ENCODE data around the gene FAM53C.
"Not testable (repeated sequence)": the region's sequence is repeated elsewhere in the genome, so short reads cannot be mapped to it uniquely, and the experiment has no call there.

FAM53C gene

DNA sequence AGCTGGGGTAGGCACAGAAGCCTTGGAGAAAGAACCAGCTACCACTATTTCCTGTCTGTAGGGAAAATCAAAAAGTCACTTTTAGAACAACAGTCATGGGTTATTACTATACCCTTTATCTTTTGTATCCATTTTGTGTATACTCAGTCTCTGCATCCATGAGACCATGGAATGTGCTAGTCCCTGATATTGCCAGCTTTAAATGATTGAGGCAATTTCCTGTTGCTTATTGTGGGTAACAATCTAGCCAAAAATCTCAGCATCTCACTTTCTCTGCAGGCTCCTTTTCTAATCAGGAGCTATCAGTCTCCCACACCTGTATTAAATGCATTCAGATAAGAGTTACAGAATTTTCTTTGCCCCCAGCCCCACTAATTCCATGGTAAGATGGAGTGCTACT lies 13.5 kb downstream of the FAM53C start:
- no peak for FAIRE-seq

GRCh38 chr5:138352071-138352721 lies 14.1 kb downstream of the FAM53C start, which contains the start of gene KDM3B:
Gene KDM3B (plus strand): TSS chr5:138352685. CDS start chr5:138352796, 111 bp downstream.
- FAIRE-seq: no peak

GRCh38 chr5:138352722-138353559 lies 14.9 kb downstream of the FAM53C start:
- FAIRE-seq: no peak

- peak; percentile 52 for FAIRE-seq
Observed at GRCh38 chr5:138353560-138354080, 15.6 kb downstream of the FAM53C start.

DNA sequence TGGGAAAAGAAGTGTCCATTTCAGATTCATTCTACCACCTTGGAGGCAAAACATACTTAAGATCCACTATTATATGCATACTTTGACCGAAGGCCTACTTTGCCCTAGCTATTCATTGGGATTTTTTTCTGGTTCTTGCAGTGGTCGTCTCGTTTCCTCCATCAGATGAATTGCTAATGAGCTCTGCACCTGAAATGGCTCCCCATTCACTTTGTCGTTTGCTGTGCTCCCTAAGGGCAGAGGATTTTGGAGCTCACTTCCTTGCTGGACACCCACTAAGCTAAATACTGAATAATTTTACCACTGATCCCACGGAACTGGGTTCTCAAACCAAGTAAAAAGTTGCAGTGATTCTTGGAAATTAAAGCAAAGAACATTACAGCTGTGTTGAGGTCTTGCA lies 16.3 kb downstream of the FAM53C start:
- FAIRE-seq: no peak

DNA sequence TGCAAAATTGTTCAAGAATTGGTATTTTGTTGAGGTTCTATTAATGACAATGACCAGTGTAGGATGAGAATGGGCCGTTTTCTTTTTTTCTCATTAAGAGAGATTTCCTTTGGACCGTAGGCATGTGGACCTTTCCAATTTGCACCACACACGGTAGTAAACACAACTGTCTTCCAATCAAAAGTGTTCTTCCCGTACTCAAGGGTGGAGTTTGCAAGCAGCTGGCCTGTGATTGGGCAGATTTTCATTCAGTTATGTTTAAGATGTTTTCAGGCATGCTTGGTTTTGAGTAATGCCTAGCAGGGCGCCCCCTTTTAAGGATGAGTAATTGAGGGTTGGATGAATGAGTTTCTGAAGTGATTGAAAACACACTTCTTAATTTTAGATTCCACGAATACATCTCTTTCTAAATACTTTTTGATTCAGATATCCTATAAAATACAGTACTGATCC lies 16.9 kb downstream of the FAM53C start:
- peak; percentile 69 for FAIRE-seq

- FAIRE-seq: no peak
Observed at GRCh38 chr5:138359621-138360020, 21.6 kb downstream of the FAM53C start.

DNA sequence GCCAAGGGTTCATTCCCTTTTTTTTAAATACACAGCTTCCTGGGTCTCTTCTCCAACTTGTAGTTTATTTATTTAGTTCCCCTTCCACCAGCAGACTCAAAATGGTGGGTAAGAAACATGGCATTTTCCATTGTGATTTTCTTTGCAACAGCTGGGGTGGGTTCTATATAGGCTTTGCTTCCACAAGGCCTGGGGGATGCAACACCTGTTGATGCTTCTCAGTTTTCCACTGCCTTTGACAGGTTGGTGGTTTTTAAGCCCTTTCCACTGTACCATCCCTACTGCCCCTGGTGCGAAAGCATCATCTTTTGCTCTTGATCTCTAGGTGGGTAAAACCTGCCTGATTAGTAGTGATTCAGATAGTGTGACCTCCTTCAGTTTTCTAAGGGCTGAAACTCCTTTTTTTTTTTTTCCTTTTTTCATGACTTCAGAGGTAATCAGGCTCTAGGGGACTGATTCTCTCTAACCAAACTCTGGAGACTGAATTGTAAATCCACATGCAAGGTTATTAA lies 22.9 kb downstream of the FAM53C start:
- no peak for FAIRE-seq

GRCh38 chr5:138364576-138364975 lies 26.5 kb downstream of the FAM53C start:
- no peak for FAIRE-seq

- FAIRE-seq: no peak
Observed at GRCh38 chr5:138366632-138367382, 28.7 kb downstream of the FAM53C start.

- no peak for FAIRE-seq
Observed at GRCh38 chr5:138369261-138369660, 31.2 kb downstream of the FAM53C start.

GRCh38 chr5:138369706-138370105 lies 31.6 kb downstream of the FAM53C start:
- FAIRE-seq: no peak

DNA sequence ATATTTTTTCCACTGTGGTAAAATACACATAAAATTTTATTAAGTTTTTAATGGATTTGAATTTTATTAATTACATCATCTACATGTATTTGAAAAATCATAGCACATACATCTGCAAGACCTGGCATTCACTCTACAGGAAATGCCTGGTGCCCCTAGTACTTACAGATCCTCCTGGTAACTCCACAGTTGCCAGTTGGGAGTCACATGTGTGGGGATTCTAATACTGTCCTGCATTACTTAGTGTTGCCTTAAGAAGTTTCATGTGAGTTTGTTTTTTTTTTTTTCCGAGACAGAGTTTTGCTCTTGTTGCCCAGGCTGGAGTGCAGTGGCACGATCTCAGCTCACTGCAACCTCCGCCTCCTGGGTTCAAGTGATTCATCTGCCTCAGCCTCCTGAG lies 32.5 kb downstream of the FAM53C start:
- FAIRE-seq: no peak

DNA sequence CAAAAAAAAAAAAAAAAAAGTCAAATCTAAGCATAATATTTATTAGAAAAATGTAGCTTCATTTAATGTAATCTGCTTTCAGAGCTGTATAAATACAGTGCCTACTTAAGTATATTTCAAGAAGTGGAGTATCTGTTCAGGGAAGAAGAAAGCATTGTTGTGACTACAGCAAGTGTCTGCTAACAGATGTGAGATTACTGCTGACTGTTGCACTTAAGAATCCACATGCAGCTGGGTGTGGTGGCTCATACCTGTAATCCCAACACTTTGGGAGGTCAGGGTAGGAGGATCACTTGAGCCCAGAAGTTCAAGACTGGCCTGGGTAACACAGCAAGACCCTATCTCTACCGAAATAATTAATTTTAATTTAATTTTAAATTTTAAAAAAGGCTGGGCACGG lies 33.4 kb downstream of the FAM53C start:
- no peak for FAIRE-seq

- FAIRE-seq: no peak
Observed at GRCh38 chr5:138372225-138372624, 34.2 kb downstream of the FAM53C start.

- FAIRE-seq: no peak
Observed at GRCh38 chr5:138372653-138373052, 34.6 kb downstream of the FAM53C start.

DNA sequence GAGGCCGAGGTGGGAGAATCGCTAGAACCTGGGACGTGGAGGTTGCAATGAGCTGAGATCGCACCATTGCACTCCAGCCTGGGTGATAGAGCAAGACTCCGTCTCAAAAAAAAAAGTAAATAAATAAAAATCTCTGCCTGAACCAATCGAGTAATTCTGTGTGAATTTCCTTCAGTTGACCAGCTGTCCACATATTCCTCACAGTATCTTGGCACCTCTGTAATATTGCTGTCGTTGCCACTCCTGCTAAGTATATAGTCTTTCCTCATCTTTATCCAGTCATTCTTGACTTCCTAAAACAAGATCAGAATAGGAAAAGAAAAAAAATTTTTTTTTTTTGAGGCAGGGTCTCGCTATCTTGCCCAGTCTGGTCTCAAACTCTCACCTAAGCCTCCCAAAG lies 44.3 kb downstream of the FAM53C start:
- FAIRE-seq: no peak

- FAIRE-seq: no peak
Observed at GRCh38 chr5:138385660-138386059, 47.6 kb downstream of the FAM53C start.

GRCh38 chr5:138386290-138386689 lies 48.2 kb downstream of the FAM53C start:
- FAIRE-seq: no peak

GRCh38 chr5:138389332-138389731 lies 51.3 kb downstream of the FAM53C start:
- peak; percentile 6 for FAIRE-seq

DNA sequence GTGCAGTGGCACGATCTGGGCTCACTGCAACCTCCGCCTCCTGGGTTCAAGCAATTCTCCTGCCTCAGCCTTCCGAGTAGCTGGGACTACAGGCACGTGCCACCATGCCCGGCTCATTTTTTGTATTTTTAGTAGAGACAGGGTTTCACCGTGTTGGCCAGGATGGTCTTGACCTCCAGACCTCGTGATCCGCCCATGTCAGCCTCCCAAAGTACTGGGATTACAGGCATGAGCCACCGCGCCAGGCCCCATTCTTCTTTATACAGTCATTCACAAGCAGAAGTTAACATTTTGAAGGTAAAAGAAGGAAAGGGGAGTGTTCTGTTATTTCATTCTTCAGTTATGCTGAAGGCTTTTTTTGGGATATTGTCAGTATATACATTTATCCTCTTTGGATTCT lies 51.8 kb downstream of the FAM53C start:
- not testable (repeated sequence) for FAIRE-seq

GRCh38 chr5:138391859-138392386 lies 53.9 kb downstream of the FAM53C start:
- no peak for FAIRE-seq
